Keratinocyte (primary cell): ENCODE results near the gene SEMA3F. TPM values are rescaled to one million over a fixed set of nuclear protein-coding genes. Genes with fewer than 3 reads are reported as not detected.

Experiments
- DNase-seq: peaks from one replicate; pipeline ENCODE4 v3.0.0-alpha.2; 2011; ENCODE audit warnings: low read depth, missing footprints, low spot score
- FAIRE-seq: peaks from 2 replicates; lab custom pipeline; 2011; peaks lifted over from hg19 to GRCh38; lab: Jason Lieb, UNC
- H2AFZ ChIP-seq: 2 replicates; pipeline ENCODE4 v1.6.0; 2012; ENCODE audit warnings: low read length, control low read depth, inconsistent platforms; ENCODE audit not compliant: control insufficient read depth
- H3K27ac ChIP-seq: 2 replicates; pipeline ENCODE4 v1.5.1; 2011; ENCODE audit warnings: low read length; ENCODE audit not compliant: control insufficient read depth, insufficient read depth
- H3K27me3 ChIP-seq: 3 replicates; pipeline ENCODE4 v1.6.0; 2011; ENCODE audit warnings: low read length; ENCODE audit not compliant: control insufficient read depth, insufficient read depth; ENCODE audit errors: extremely low read depth
- H3K36me3 ChIP-seq, 2 experiments: 2 replicates in 1 of 2; 3 replicates in 1 of 2; pipeline ENCODE4 v1.5.1; 2011; ENCODE audit warnings: low read length in 2 of 2, mild to moderate bottlenecking in 1 of 2; ENCODE audit not compliant: control insufficient read depth in 2 of 2, insufficient read depth in 2 of 2; ENCODE audit errors: extremely low read depth in 1 of 2
- H3K4me1 ChIP-seq: 3 replicates; pipeline ENCODE4 v1.5.1; 2011; ENCODE audit warnings: low read length; ENCODE audit not compliant: control insufficient read depth, insufficient read depth; ENCODE audit errors: extremely low read depth
- H3K4me2 ChIP-seq: 3 replicates; pipeline ENCODE4 v1.6.0; 2011; ENCODE audit warnings: low read depth, low read length; ENCODE audit not compliant: control insufficient read depth, insufficient read depth; ENCODE audit errors: extremely low read depth
- H3K4me3 ChIP-seq, 3 experiments: fragments of 200-600 bp in 1 of 3; sonication (generic) in 1 of 3; 2 replicates in 2 of 3; 3 replicates in 1 of 3; pipeline ENCODE4 v1.5.1; 2011 to 2016; ENCODE audit warnings: low read length in 3 of 3, mild to moderate bottlenecking in 3 of 3, control low read depth in 2 of 3, inconsistent platforms in 1 of 3, low read depth in 1 of 3, mixed read lengths in 1 of 3, mixed run types in 1 of 3, moderate library complexity in 1 of 3; ENCODE audit not compliant: control insufficient read depth in 2 of 3, insufficient read depth in 2 of 3; ENCODE audit errors: extremely low read depth in 1 of 3
- H3K79me2 ChIP-seq: 2 replicates; pipeline ENCODE4 v1.6.0; 2012; ENCODE audit warnings: low read length; ENCODE audit not compliant: control insufficient read depth, insufficient read depth
- H3K9ac ChIP-seq: 3 replicates; pipeline ENCODE4 v1.6.0; 2011; ENCODE audit warnings: low read length; ENCODE audit not compliant: control insufficient read depth, insufficient read depth; ENCODE audit errors: extremely low read depth
- H3K9me1 ChIP-seq: 3 replicates; pipeline ENCODE4 v1.6.0; 2011; ENCODE audit warnings: low read length; ENCODE audit not compliant: control insufficient read depth, insufficient read depth; ENCODE audit errors: extremely low read depth
- H3K9me3 ChIP-seq: 2 replicates; pipeline ENCODE4 v1.5.1; 2012; ENCODE audit warnings: low read depth, low read length; ENCODE audit not compliant: control insufficient read depth
- H4K20me1 ChIP-seq: 3 replicates; pipeline ENCODE4 v1.6.0; 2011; ENCODE audit warnings: low read length; ENCODE audit not compliant: control insufficient read depth, insufficient read depth; ENCODE audit errors: extremely low read depth
- CTCF ChIP-seq, 3 experiments: IDR thresholded peaks in 1 of 3; conservative IDR thresholded peaks in 1 of 3; optimal IDR thresholded peaks in 1 of 3; 2 replicates in 2 of 3; 3 replicates in 1 of 3; pipeline versions ENCODE3 to v1.5.1; 2011; ENCODE audit warnings: low read length in 3 of 3, mild to moderate bottlenecking in 3 of 3, moderate library complexity in 2 of 3, control low read depth in 1 of 3, inconsistent platforms in 1 of 3; ENCODE audit not compliant: insufficient read depth in 2 of 3; ENCODE audit errors: extremely low read depth in 1 of 3
- EZH2 ChIP-seq: IDR thresholded peaks from one replicate; pipeline ENCODE4 v1.6.1; 2012; ENCODE audit warnings: inconsistent platforms, mild to moderate bottlenecking, low read length, moderate library complexity
- dilution Hi-C: fragments of 300-500 bp; cut with MboI; formaldehyde crosslinking; loops from one replicate; pipeline ENCODE4 v1.7.0; 2020; ENCODE audit warnings: low sequenced_read_pairs; ENCODE audit not compliant: extremely low pct_ligation_motif_present
- polyA plus RNA-seq, 5 experiments: library from polyadenylated mRNA; depleted of rRNA in 3 of 5; stranded (reverse) in 3 of 5; stranded (forward) in 1 of 5; unstranded in 1 of 5; fragments of >200 nt; gene quantifications; 1 replicate in 1 of 5; 2 replicates in 3 of 5; 3 replicates in 1 of 5; pipeline versions ENCODE4 v1.2.1 to v1.2.3, GENCODE V29; 2011 to 2012; ENCODE audit warnings: missing spikeins in 2 of 5, low read depth in 1 of 5, low replicate concordance in 1 of 5

SEMA3F gene
- polyA plus RNA-seq, 1 donor (not counting 4 experiments of a cell fraction or from before 2014, with no cell fraction given) = 72.8 TPM

GRCh38 chr3:50192124-50192523 is 37.0 kb downstream of the SEMA3F start:
- no peaks in the 10 kb centered on the region for H3K4me1 ChIP-seq
- H4K20me1 ChIP-seq = peaks cover 11% of the 10 kb centered on the region
- dilution Hi-C loops = no loop called here
- no peak overlapping the region for H2AFZ ChIP-seq
- H3K9me3 ChIP-seq = no peaks in the 10 kb centered on the region
- H3K9ac ChIP-seq = no peak overlapping the region
- no peaks in the 10 kb centered on the region for H3K9me1 ChIP-seq
- TF ChIP-seq CTCF (optimal IDR thresholded peaks at IDR 0.05 in 1 of 3, IDR thresholded peaks at IDR 0.05 in 1 of 3, conservative IDR thresholded peaks at IDR 0.05 in 1 of 3; ENCODE audit: extremely low read depth in 1 of 3, insufficient read depth in 2 of 3, low read length in 3 of 3) (no peak), EZH2 (no peak)
- H3K27me3 ChIP-seq = peaks cover 32% of the 10 kb centered on the region
- H3K27ac ChIP-seq = no peak overlapping the region
- H3K79me2 ChIP-seq = no peaks in the 10 kb centered on the region
- H3K36me3 ChIP-seq = peaks cover 4 to 8% of the 10 kb centered on the region in 2 experiments
- no peak overlapping the region for H3K4me3 ChIP-seq
- H3K4me2 ChIP-seq = no peak overlapping the region
- DNase-seq (no peak), FAIRE-seq (no peak)

GRCh38 chr3:50192689-50193141 is 37.6 kb downstream of the SEMA3F start:
- Histone ChIP-seq H3K79me2 (no peaks in the 10 kb centered on the region), H3K9ac (no peak overlapping the region), H3K9me1 (no peaks in the 10 kb centered on the region), H3K36me3 (peaks cover 4 to 5% of the 10 kb centered on the region in 2 experiments), H3K27ac (no peak overlapping the region), H3K27me3 (peaks cover 32% of the 10 kb centered on the region), H2AFZ (no peak overlapping the region), H3K4me1 (no peaks in the 10 kb centered on the region), H3K4me2 (no peak overlapping the region), H3K9me3 (no peaks in the 10 kb centered on the region), H3K4me3 (no peak overlapping the region), H4K20me1 (peaks cover 11% of the 10 kb centered on the region)
- DNase-seq (no peak), FAIRE-seq (peak; percentile 89)
- TF ChIP-seq EZH2 (no peak), CTCF (optimal IDR thresholded peaks at IDR 0.05 in 1 of 3, IDR thresholded peaks at IDR 0.05 in 1 of 3, conservative IDR thresholded peaks at IDR 0.05 in 1 of 3; ENCODE audit: extremely low read depth in 1 of 3, insufficient read depth in 2 of 3, low read length in 3 of 3) (peak in 2 of 3 experiments; percentile 91 to 97)
- dilution Hi-C loops = no loop called here
